K562 treated with DMSO at 1 percent for 12 hours (cell line): ENCODE data around the gene ESRRB. TPM values are rescaled to one million over a fixed set of nuclear protein-coding genes. Genes with fewer than 3 reads are reported as not detected.

Source experiments
- total RNA-seq: library from RNA; unstranded; fragments of 300-600 nt; gene quantifications from 2 replicates; pipeline ENCODE4 v1.2.3, GENCODE V29; 2022; ENCODE audit not compliant: insufficient read depth

ESRRB gene
- 11.7 and 20.1 TPM in 2 replicates for total RNA-seq

DNA sequence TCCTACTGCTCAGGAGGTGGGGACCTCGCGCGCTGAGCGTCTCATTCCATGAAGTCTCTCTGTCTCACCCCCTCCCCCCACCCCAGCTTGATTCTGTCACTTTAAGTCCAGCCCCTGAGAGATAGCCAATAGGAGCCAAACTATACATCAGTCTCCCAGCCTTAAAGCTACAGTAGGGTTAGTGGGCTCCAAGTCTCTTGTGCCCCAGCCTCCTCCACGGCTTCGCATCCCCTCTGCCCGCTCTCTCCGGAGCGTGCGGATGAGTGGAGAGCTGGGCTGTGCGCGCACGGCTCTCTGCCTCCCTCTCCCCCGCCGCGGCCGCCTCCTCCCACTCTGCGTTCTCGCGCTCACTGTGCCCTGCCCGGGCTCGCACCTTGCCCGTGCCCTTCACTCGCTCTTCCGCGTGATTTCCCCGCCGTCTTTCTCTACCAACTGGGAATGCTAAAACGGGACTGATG, at the start of gene ESRRB:
TSS of gene ESRRB (plus strand) at position 191 of the 458 bp plus-strand sequence. CDS start at position 456, 265 bp downstream.

Other genes with a start within 250 kb of the ESRRB start
- 10.2 and 17.7 TPM in 2 replicates for gene GPATCH2L, start 224.2 kb upstream of the ESRRB start, total RNA-seq